ENCODE results near the gene TEDC1. TPM values are rescaled to one million over a fixed set of nuclear protein-coding genes. Genes with fewer than 3 reads are reported as not detected.

Gene TEDC1
- total RNA-seq = 10 to 100 TPM; 53.7 to 58.7 (median 57.8) TPM

DNA sequence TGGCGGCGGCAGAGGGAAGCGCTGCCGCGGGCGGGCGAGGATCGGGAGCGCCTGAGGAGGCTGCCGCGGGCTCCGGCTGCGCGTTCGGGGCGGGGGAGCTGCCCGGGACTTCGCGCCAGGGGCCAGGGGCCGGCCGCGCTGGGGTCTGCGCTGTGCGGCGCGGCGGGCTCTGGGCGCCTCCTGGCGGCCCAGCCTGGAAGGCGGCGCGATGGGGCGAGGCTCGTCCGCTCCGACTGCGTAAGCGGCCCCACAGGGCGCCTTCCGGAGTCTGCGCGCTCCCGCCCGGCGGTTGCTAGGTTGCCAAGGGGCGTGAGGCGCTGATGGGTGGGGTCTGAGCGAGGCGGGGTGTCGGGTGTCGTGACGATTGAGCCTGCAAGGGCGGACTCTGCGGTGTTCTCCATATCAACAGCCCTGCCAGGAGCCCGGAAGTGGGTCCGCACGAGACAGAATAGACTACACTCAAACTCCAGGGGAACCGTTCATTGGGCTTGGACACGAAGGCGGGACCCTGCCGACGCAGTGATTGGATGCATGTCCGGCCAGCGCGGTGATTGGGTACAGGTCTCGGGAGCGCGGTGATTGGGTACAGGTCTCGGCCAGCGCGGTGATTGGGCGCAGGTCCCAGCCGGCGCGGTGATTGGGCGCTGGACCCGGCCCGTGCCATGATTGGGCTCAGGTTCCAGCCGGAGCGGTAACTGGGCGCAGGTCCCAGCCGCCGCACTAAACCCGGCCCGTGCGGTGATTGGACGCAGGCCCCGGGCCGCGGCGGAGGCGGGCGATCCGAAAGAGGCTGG, at the start of gene TEDC1:
Gene TEDC1, plus strand, starts transcription at position 675 of the 794 bp plus-strand sequence. CDS start 130 bp downstream, outside the sequence.
- Mint-ChIP-seq H3K4me3 (peak within 1 kb of the TSS; percentile 81), H3K27me3 (ENCODE audit: low read depth) (no peaks in the 10 kb centered on the region), H3K36me3 (ENCODE audit: insufficient read depth) (no peaks in the 10 kb centered on the region), H3K4me1 (ENCODE audit: low read depth) (peaks cover 27% of the 10 kb centered on the region), H3K9me3 (no peaks in the 10 kb centered on the region)
- DNase-seq (peak; percentile 97), ATAC-seq (peak; percentile 77 to 80)

DNA sequence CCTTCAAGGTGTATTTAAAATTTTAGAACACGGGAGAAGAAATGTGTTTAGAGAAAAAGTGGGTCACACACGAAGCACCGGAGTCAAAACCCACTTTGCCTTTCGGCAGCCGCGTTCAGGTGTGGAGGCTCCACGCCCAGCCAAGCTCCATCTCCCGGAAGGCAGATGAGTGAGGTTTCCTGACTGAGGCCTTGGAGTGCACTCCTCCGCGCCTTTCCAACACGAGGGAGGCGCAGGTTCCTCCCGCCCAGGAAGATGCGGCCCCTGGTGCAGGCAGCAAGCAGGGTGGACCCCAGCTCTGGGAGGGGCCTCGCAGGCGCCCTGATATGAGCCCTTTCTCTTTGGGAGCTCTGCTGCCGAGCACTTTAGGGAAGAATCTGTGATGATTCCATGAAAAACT, 48.9 kb upstream of the TEDC1 start:
- H3K9me3 Mint-ChIP-seq = no peaks in the 10 kb centered on the region
- peaks cover 3% of the 10 kb centered on the region for H3K36me3 Mint-ChIP-seq (ENCODE audit: insufficient read depth)
- ATAC-seq (no peak), DNase-seq (no peak)
- no peaks in the 10 kb centered on the region for H3K27me3 Mint-ChIP-seq (ENCODE audit: low read depth)
- H3K4me1 Mint-ChIP-seq (ENCODE audit: low read depth) = no peaks in the 10 kb centered on the region
- no peak overlapping the region for H3K4me3 Mint-ChIP-seq

DNA sequence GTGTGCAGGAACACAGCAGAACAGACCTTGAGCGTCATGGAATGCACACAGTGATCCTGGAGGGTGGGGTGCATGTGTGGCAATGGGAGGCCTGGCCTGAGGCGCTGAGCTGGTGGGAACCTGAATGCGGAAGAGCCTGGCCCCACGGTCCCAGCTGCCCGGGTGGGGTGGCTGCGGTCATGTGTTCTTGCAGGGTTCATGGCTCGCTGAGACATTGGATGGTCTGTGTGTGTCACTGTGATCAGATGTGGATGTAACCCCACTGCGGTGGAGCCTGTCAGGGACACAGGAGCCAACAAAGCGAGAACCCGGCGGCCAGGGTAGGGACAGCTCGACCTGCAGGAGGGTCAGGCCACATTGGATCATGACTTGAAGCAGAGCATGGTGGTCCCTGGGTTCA, 48.2 kb upstream of the TEDC1 start:
- Mint-ChIP-seq H3K4me1 (ENCODE audit: low read depth) (no peaks in the 10 kb centered on the region), H3K4me3 (no peak overlapping the region), H3K36me3 (ENCODE audit: insufficient read depth) (peaks cover 3% of the 10 kb centered on the region), H3K27me3 (ENCODE audit: low read depth) (no peaks in the 10 kb centered on the region), H3K9me3 (no peaks in the 10 kb centered on the region)
- no peak for ATAC-seq
- DNase-seq = no peak

- H3K4me3 Mint-ChIP-seq = no peak overlapping the region
- no peak for ATAC-seq
- H3K9me3 Mint-ChIP-seq = no peaks in the 10 kb centered on the region
- no peak for DNase-seq
- H3K4me1 Mint-ChIP-seq (ENCODE audit: low read depth) = no peaks in the 10 kb centered on the region
- no peaks in the 10 kb centered on the region for H3K27me3 Mint-ChIP-seq (ENCODE audit: low read depth)
- H3K36me3 Mint-ChIP-seq (ENCODE audit: insufficient read depth) = peaks cover 3% of the 10 kb centered on the region
Observed at GRCh38 chr14:105444859-105445258, 46.2 kb upstream of the TEDC1 start.

DNA sequence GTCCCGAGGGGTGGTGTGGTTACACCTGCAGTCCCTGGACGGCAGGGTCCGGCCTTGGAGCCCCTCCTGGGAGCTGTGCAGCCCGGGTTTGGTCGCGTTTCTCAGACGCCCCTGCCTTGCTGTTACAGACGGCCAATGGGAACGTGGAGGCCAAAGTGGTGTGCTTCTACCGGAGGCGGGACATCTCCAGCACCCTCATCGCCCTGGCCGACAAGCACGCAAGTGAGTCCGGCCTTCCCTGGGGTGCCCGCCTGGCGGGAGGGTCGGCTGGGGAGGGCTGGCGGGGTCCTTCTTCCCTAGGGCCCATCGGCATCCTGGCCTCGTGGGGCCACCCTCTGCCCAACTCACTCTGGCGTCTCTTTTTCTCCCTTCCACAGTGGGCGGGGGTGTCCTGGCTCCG, 45.8 kb upstream of the TEDC1 start:
- Mint-ChIP-seq H3K9me3 (no peaks in the 10 kb centered on the region), H3K4me1 (ENCODE audit: low read depth) (no peaks in the 10 kb centered on the region), H3K27me3 (ENCODE audit: low read depth) (no peaks in the 10 kb centered on the region), H3K4me3 (no peak overlapping the region), H3K36me3 (ENCODE audit: insufficient read depth) (peaks cover 3% of the 10 kb centered on the region)
- DNase-seq = no peak
- ATAC-seq = no peak

DNA sequence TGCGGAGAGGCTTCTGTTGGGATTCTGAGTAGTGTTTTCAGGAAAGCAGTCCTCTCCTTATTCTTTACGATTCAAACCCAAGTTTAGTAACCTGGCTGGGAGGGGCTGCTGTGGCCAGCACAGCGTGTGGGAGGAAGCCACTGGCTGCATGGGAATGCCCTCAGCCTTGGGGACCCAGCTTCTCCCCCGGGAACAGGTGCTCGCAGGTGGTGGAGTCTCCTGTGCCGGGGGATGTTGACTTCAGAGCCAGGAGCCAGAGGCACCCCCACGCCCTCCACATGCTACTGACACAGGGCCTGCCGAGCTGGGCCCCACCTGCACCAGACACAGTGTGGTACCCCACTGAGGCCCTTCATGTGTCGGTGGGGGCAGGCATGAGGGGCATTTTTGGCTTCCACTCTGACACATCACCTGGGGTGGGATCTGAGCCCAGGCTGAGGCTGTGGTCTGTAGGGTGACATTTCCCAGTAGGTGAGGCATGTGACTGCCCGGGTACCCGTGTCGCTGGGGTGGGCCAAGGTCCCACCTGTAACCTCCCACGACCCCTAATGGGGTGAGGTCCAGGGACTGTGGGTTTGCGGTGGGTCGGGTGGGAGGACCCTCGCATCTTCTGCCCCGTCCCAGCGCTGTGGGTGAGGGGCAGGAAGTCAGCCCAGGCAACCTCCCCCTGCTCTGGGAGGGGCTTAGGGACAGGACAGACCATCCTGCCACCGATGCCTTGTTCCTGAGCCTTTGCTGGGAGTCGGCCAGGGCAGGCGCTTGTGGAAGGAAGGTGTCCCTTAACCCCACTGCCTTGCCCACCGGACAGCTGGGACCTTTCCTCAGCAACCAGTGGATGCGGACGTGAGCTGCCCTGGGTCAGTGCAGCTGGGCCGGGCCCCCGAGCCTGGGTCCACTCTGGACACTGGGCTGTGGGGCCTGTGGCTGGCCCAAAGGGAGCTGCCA, 44.9 kb upstream of the TEDC1 start:
- Mint-ChIP-seq H3K4me1 (ENCODE audit: low read depth) (no peaks in the 10 kb centered on the region), H3K36me3 (ENCODE audit: insufficient read depth) (peaks cover 3% of the 10 kb centered on the region), H3K4me3 (no peak overlapping the region), H3K27me3 (ENCODE audit: low read depth) (no peaks in the 10 kb centered on the region), H3K9me3 (no peaks in the 10 kb centered on the region)
- no peak for DNase-seq
- ATAC-seq = no peak

GRCh38 chr14:105446971-105447370, 44.1 kb upstream of the TEDC1 start:
- H3K4me1 Mint-ChIP-seq (ENCODE audit: low read depth) = no peaks in the 10 kb centered on the region
- no peak for ATAC-seq
- DNase-seq = no peak
- H3K9me3 Mint-ChIP-seq = no peaks in the 10 kb centered on the region
- no peaks in the 10 kb centered on the region for H3K27me3 Mint-ChIP-seq (ENCODE audit: low read depth)
- peaks cover under 1% of the 10 kb centered on the region for H3K36me3 Mint-ChIP-seq (ENCODE audit: insufficient read depth)
- no peak overlapping the region for H3K4me3 Mint-ChIP-seq

DNA sequence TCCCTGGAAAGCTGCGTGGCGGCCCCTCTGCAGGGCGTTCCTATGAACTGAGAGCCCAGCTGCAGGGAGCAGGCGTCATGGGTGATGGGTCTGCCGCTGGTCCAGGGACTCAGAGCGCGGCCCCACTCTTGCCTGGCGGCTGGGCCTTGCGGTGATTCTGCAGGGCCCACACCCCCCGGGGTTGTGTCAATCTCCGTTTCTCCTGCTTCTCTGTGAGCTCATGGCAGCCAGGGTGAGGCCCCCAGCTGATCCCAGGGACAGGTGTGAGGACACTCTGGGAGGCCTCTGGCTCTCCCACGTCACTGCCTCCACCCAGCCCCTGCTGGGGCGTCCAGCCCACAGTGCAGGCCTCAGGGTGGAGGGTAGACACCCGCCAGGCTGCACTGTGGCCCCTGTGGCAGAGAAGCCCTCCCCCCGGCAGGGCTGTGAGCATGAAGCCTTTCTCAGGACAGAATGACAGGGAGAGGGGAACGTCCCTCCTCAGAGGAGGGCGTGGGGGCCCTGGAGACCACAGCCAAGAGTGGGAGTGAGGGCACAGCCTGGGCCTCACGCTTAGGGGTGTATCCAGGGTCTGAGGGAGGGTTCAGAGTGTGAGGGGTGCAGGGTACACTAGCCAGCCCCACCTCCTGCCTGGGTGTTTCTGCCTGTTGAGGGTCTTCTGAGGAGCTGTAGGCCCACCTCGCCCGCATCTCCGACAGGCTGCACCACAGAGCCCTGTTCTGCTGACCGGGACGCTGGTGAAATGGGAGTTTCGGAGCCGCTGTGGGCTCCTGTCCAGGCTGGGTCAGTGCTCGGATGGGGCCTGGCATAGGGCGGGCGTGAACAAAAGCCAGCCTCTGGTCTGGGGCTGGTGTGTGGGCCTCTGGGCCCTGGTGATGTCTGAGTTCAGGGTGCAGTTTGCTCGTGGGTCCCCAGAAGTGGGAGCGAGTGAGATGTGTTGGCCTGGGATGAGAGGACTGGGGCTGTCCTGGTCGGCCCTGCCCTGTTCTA, 43.1 kb upstream of the TEDC1 start:
- ATAC-seq = no peak
- no peaks in the 10 kb centered on the region for H3K4me1 Mint-ChIP-seq (ENCODE audit: low read depth)
- no peaks in the 10 kb centered on the region for H3K9me3 Mint-ChIP-seq

GRCh38 chr14:105448706-105449111, 42.3 kb upstream of the TEDC1 start:
- Mint-ChIP-seq H3K9me3 (no peaks in the 10 kb centered on the region), H3K4me1 (ENCODE audit: low read depth) (no peaks in the 10 kb centered on the region), H3K36me3 (ENCODE audit: insufficient read depth) (peaks cover 10% of the 10 kb centered on the region), H3K4me3 (no peak overlapping the region), H3K27me3 (ENCODE audit: low read depth) (no peaks in the 10 kb centered on the region)
- ATAC-seq = peak; percentile 90 to 91
- DNase-seq = peak; percentile 65

More for the DNA sequence above, 43.1 kb upstream of the TEDC1 start:
- DNase-seq = no peak
- peaks cover 6% of the 10 kb centered on the region for H3K36me3 Mint-ChIP-seq (ENCODE audit: insufficient read depth)
- no peak overlapping the region for H3K4me3 Mint-ChIP-seq
- no peaks in the 10 kb centered on the region for H3K27me3 Mint-ChIP-seq (ENCODE audit: low read depth)

DNA sequence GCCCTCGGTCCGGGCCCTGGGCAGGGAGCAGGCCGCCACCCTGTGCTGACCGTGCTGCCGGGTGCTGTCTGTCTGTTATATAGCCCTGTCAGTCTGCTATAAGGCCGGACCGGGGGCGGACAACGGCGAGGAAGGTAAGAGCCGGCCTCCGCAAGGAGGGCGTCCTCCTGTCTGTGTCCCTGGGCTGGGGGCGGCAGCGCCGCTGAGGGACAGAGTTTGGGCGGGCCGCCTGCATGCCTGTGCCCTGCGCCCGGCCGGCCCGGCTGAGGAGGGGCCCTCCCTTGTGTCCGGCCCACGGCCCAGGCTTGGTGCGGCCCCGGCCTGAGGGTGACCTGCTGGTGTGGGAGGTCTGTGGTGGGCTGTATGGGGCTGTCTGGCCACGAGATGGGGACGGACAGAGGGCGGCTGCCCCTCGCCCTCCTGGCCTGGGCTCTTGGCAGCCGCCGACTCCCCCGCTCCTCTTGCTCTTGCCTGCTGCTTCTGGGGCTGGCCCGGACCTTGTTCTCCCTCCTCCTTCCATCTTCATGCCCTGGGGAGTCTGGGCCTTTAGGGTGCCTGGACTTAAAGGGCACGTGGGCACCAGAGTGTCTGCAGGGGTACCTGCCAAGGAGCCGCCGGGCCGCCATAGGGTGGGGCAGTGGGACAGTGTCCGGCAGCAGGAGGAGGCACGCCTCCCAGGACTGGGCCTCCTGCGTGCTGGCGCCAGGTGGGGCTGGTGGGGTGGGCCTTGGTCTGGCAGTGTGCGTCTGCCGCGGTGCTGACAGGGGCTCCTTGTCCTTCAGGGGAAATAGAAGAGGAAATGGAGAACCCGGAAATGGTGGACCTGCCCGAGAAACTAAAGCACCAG, 41.5 kb upstream of the TEDC1 start:
- ATAC-seq = no peak

GRCh38 chr14:105450123-105450505, 40.9 kb upstream of the TEDC1 start:
- DNase-seq = no peak
- Mint-ChIP-seq H3K4me1 (ENCODE audit: low read depth) (no peaks in the 10 kb centered on the region), H3K36me3 (ENCODE audit: insufficient read depth) (peaks cover 10% of the 10 kb centered on the region), H3K27me3 (ENCODE audit: low read depth) (no peaks in the 10 kb centered on the region), H3K9me3 (no peaks in the 10 kb centered on the region), H3K4me3 (no peak overlapping the region)
- no peak for ATAC-seq

More for the DNA sequence above, 41.5 kb upstream of the TEDC1 start:
- Mint-ChIP-seq H3K4me3 (no peak overlapping the region), H3K4me1 (ENCODE audit: low read depth) (no peaks in the 10 kb centered on the region), H3K27me3 (ENCODE audit: low read depth) (no peaks in the 10 kb centered on the region), H3K36me3 (ENCODE audit: insufficient read depth) (peaks cover 10% of the 10 kb centered on the region), H3K9me3 (no peaks in the 10 kb centered on the region)
- DNase-seq = no peak

GRCh38 chr14:105450864-105451720, 40.0 kb upstream of the TEDC1 start:
- Mint-ChIP-seq H3K4me1 (ENCODE audit: low read depth) (no peaks in the 10 kb centered on the region), H3K9me3 (no peaks in the 10 kb centered on the region), H3K27me3 (ENCODE audit: low read depth) (no peaks in the 10 kb centered on the region), H3K4me3 (no peak overlapping the region), H3K36me3 (ENCODE audit: insufficient read depth) (peaks cover 16% of the 10 kb centered on the region)
- ATAC-seq (no peak), DNase-seq (no peak)
